Measurements from ENCODE around the gene TFEB. TPM values are rescaled to one million over a fixed set of nuclear protein-coding genes. Genes with fewer than 3 reads are reported as not detected.

The TFEB gene
- total RNA-seq, 1 experiment from 2014 or later: 6.6 TPM

GRCh38 chr6:41732591-41733359 lies 2.6 kb downstream of the TFEB start:
- CTCF ChIA-PET: interaction anchor here (1.2 to 3.5 kb wide), 3 partner anchors 20 to 54 kb away, joined by 5 to 22 read pairs (median 6); partner anchors contain the start of gene TOMM6
- Mint-ChIP-seq H3K27ac (ENCODE audit: unreplicated experiment) (no peak overlapping the region), H3K36me3 (ENCODE audit: insufficient read depth, unreplicated experiment) (peaks cover 24% of the 10 kb centered on the region), H3K27me3 (ENCODE audit: unreplicated experiment) (no peaks in the 10 kb centered on the region), H3K9me3 (ENCODE audit: low read depth, unreplicated experiment) (no peaks in the 10 kb centered on the region), H3K4me1 (ENCODE audit: low read depth, unreplicated experiment) (peaks cover 15% of the 10 kb centered on the region), H3K4me3 (ENCODE audit: low read depth, unreplicated experiment) (no peak overlapping the region)
- intact Hi-C loops (cut with micrococcal nuclease; ENCODE audit: unreplicated experiment): no loop called here
- TF ChIP-seq CTCF (IDR thresholded peaks at IDR 0.05; ENCODE audit: unreplicated experiment): no peak
- BruUV-seq (replicated peaks): no TSS peak
- DNase-seq: no peak

GRCh38 chr6:41732149-41732548 lies 3.3 kb downstream of the TFEB start:
- no peak for DNase-seq
- intact Hi-C loops (cut with micrococcal nuclease; ENCODE audit: unreplicated experiment): no loop called here
- TF ChIP-seq CTCF (IDR thresholded peaks at IDR 0.05; ENCODE audit: unreplicated experiment): no peak
- Mint-ChIP-seq H3K27me3 (ENCODE audit: unreplicated experiment) (no peaks in the 10 kb centered on the region), H3K36me3 (ENCODE audit: insufficient read depth, unreplicated experiment) (peaks cover 24% of the 10 kb centered on the region), H3K4me3 (ENCODE audit: low read depth, unreplicated experiment) (no peak overlapping the region), H3K9me3 (ENCODE audit: low read depth, unreplicated experiment) (no peaks in the 10 kb centered on the region), H3K27ac (ENCODE audit: unreplicated experiment) (no peak overlapping the region), H3K4me1 (ENCODE audit: low read depth, unreplicated experiment) (peaks cover 15% of the 10 kb centered on the region)
- no TSS peak for BruUV-seq (replicated peaks)
- CTCF ChIA-PET: interaction anchor here (3.5 kb wide), 1 partner anchor 19 kb away, joined by 22 read pairs; no protein-coding TSS in a partner anchor

GRCh38 chr6:41731561-41732086 lies 3.8 kb downstream of the TFEB start:
- Mint-ChIP-seq H3K9me3 (ENCODE audit: low read depth, unreplicated experiment) (no peaks in the 10 kb centered on the region), H3K27ac (ENCODE audit: unreplicated experiment) (no peak overlapping the region), H3K4me3 (ENCODE audit: low read depth, unreplicated experiment) (no peak overlapping the region), H3K4me1 (ENCODE audit: low read depth, unreplicated experiment) (peaks cover 15% of the 10 kb centered on the region), H3K36me3 (ENCODE audit: insufficient read depth, unreplicated experiment) (peaks cover 24% of the 10 kb centered on the region), H3K27me3 (ENCODE audit: unreplicated experiment) (no peaks in the 10 kb centered on the region)
- intact Hi-C loops (cut with micrococcal nuclease; ENCODE audit: unreplicated experiment): no loop called here
- no peak for TF ChIP-seq CTCF (IDR thresholded peaks at IDR 0.05; ENCODE audit: unreplicated experiment)
- DNase-seq: no peak
- BruUV-seq (replicated peaks): no TSS peak
- CTCF ChIA-PET: interaction anchor here (0.8 kb wide), 1 partner anchor 13 kb away, joined by 3 read pairs; no protein-coding TSS in a partner anchor

- H3K4me1 Mint-ChIP-seq (ENCODE audit: low read depth, unreplicated experiment): peaks cover 12% of the 10 kb centered on the region
Observed at GRCh38 chr6:41730531-41731436, 4.6 kb downstream of the TFEB start.

More at GRCh38 chr6:41730531-41731436, 4.6 kb downstream of the TFEB start:
- Mint-ChIP-seq H3K27me3 (ENCODE audit: unreplicated experiment) (no peaks in the 10 kb centered on the region), H3K9me3 (ENCODE audit: low read depth, unreplicated experiment) (no peaks in the 10 kb centered on the region), H3K4me3 (ENCODE audit: low read depth, unreplicated experiment) (no peak overlapping the region), H3K27ac (ENCODE audit: unreplicated experiment) (no peak overlapping the region), H3K36me3 (ENCODE audit: insufficient read depth, unreplicated experiment) (peaks cover 22% of the 10 kb centered on the region)
- no peak for DNase-seq
- intact Hi-C loops (cut with micrococcal nuclease; ENCODE audit: unreplicated experiment): no loop called here
- BruUV-seq (replicated peaks): no TSS peak
- CTCF ChIA-PET: interaction anchor here (0.8 kb wide), 2 partner anchors 14 to 25 kb away, joined by 3 read pairs; no protein-coding TSS in a partner anchor
- no peak for TF ChIP-seq CTCF (IDR thresholded peaks at IDR 0.05; ENCODE audit: unreplicated experiment)
